COLO829 (cell line): Measurements from ENCODE around the gene ZNF385D.
"Not testable (repeated sequence)": the region's sequence is repeated elsewhere in the genome, so short reads cannot be mapped to it uniquely, and the experiment has no call there.

Source experiments
- DNase-seq: peaks from one replicate; pipeline ENCODE4 v3.0.0; 2012; ENCODE audit warnings: low spot score

Gene ZNF385D

GRCh38 chr3:21378036-21378435 is 373.0 kb downstream of the ZNF385D start:
- DNase-seq = not testable (repeated sequence)

- no peak for DNase-seq
These were observed 373.8 kb downstream of the ZNF385D start for GRCh38 chr3:21377071-21377769.

- no peak for DNase-seq
These were observed 378.7 kb downstream of the ZNF385D start for GRCh38 chr3:21372316-21372715.
